RWPE2 (cell line): ENCODE results near the gene S100A8.

Source experiments
- ATAC-seq: fragments of 200-7000 bp; cut with Tn5 transposase; 3 replicates; pipeline ENCODE4 v1.9.1; 2021; ENCODE audit warnings: low read depth
- DNase-seq: peaks from one replicate; pipeline ENCODE4 v3.0.0-alpha.2; 2020; ENCODE audit warnings: low spot score
- H3K27ac ChIP-seq: fragments of 450-650 bp; 2 replicates; pipeline ENCODE4 v1.5.1; 2017; ENCODE audit warnings: mild to moderate bottlenecking; ENCODE audit not compliant: poor library complexity, severe bottlenecking
- H3K27me3 ChIP-seq: fragments of 250-450 bp; sonication (Bioruptor Pico); 2 replicates; pipeline ENCODE4 v1.5.1; 2021; ENCODE audit warnings: mild to moderate bottlenecking, moderate library complexity; ENCODE audit not compliant: insufficient read depth, poor library complexity, severe bottlenecking
- H3K36me3 ChIP-seq: fragments of 250-450 bp; sonication (Bioruptor Pico); 2 replicates; pipeline ENCODE4 v1.5.1; 2020; ENCODE audit warnings: low read depth, mild to moderate bottlenecking, moderate library complexity
- H3K4me1 ChIP-seq: fragments of 250-450 bp; sonication (Bioruptor Pico); 2 replicates; pipeline ENCODE4 v1.5.1; 2021; ENCODE audit warnings: mild to moderate bottlenecking, moderate library complexity; ENCODE audit not compliant: insufficient read depth, poor library complexity, severe bottlenecking
- H3K4me3 ChIP-seq: fragments of 250-450 bp; sonication (Bioruptor Pico); 2 replicates; pipeline ENCODE4 v1.5.1; 2021; ENCODE audit warnings: mild to moderate bottlenecking, moderate library complexity; ENCODE audit not compliant: severe bottlenecking
- H3K9me3 ChIP-seq: fragments of 250-450 bp; sonication (Bioruptor Pico); 2 replicates; pipeline ENCODE4 v1.5.1; 2021; ENCODE audit warnings: mild to moderate bottlenecking, moderate library complexity; ENCODE audit not compliant: severe bottlenecking
- TF ChIP-seq, protein P1 (sequence below): fragments of 450-650 bp; IDR thresholded peaks from one replicate; pipeline ENCODE4 v1.5.1; 2017; ENCODE audit warnings: mild to moderate bottlenecking, moderate library complexity; ENCODE audit not compliant: poor library complexity, severe bottlenecking

The S100A8 gene

DNA sequence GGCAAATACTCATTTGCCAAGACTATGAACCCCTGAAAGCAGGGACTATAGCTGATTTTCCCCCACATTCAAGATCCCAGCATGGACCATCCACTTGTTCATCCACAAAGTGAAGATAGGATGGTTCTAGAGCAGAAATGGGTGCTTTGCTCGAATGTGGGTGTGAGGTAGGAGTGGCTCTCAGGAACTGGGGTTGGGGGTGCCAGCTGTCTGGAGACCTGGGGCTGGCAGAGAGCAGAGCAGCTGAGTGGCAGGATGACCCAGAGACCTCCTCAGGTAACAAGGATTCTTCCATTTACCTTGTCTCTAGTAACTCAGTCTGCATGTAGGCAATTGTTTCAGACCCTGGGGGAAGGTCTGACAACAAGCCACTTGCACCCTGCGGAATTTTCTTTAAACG is 27.2 kb downstream of the S100A8 start:
- no peaks in the 10 kb centered on the region for H3K36me3 ChIP-seq
- ATAC-seq = no peak
- H3K27ac ChIP-seq = no peak overlapping the region
- H3K9me3 ChIP-seq = no peaks in the 10 kb centered on the region
- H3K27me3 ChIP-seq = no peaks in the 10 kb centered on the region
- TF ChIP-seq, protein P1, sequence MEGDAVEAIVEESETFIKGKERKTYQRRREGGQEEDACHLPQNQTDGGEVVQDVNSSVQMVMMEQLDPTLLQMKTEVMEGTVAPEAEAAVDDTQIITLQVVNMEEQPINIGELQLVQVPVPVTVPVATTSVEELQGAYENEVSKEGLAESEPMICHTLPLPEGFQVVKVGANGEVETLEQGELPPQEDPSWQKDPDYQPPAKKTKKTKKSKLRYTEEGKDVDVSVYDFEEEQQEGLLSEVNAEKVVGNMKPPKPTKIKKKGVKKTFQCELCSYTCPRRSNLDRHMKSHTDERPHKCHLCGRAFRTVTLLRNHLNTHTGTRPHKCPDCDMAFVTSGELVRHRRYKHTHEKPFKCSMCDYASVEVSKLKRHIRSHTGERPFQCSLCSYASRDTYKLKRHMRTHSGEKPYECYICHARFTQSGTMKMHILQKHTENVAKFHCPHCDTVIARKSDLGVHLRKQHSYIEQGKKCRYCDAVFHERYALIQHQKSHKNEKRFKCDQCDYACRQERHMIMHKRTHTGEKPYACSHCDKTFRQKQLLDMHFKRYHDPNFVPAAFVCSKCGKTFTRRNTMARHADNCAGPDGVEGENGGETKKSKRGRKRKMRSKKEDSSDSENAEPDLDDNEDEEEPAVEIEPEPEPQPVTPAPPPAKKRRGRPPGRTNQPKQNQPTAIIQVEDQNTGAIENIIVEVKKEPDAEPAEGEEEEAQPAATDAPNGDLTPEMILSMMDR = no peak
- DNase-seq = no peak
- peaks cover 16% of the 10 kb centered on the region for H3K4me1 ChIP-seq
- no peak overlapping the region for H3K4me3 ChIP-seq

DNA sequence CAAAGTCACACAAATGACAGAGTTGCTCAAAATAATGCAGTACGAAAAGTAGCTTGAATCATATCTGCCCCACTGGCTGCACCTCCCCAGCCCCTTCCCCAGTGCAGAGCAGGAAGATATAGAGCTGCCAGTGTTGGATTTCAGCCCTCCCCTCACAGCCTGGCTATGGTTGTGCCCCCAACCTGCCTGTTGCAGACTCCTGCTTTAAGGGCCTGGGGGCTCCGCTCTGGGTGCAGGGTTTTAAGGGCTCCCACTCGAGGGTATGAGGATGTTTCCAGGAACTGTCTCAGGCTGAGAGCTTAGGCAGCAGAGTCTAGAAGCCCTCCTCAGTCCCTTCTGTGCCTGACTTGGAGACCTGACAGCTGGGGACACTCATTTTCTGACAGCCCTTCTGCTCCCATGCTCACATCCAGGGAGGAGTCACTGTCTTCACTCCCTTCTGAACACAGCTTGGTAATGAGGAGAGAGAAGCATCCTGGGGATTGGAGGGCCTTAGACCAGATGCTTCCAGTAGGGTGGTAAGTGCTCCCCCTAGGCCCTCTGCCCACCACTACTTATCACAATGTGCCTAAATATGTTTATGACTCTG is 28.6 kb downstream of the S100A8 start:
- TF ChIP-seq, protein P1 = no peak
- no peak for ATAC-seq
- Histone ChIP-seq H3K27ac (no peak overlapping the region), H3K9me3 (no peaks in the 10 kb centered on the region), H3K27me3 (no peaks in the 10 kb centered on the region), H3K4me1 (peaks cover 25% of the 10 kb centered on the region), H3K36me3 (no peaks in the 10 kb centered on the region), H3K4me3 (no peak overlapping the region)
- DNase-seq = peak; percentile 50

DNA sequence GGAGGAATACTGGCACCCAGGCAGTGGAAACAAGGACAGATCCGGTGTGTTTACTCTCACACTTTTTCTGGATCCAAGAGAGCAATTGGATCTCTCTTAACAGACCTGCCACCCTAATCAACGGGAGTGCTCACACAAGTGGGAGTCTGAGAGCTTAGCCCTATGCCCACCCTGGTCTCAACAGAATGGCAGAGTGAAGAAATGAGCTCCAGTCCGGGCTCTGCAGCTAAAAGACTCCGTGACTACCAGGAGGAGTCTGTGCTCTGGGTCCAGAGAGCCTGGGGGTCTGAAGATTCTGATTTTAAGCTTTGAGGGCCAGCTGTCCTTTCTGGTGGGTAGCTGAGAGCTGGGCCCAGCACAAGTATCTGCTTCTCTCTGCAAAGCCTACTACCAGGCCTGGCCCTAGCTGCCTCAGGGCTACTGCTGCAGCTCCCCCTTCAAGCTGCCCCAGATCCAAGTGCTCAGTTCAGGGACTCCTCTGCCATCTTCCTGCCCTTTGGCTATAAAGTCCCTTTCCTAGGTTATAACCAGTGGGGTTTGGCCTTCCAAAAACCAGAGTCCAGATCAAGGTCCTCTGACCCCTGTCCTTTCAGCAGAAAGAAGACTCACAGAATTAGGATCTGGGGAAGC is 29.3 kb downstream of the S100A8 start:
- TF ChIP-seq, protein P1 = no peak
- no peak for ATAC-seq
- Histone ChIP-seq H3K9me3 (no peaks in the 10 kb centered on the region), H3K27ac (no peak overlapping the region), H3K4me3 (no peak overlapping the region), H3K27me3 (no peaks in the 10 kb centered on the region), H3K4me1 (peaks cover 32% of the 10 kb centered on the region), H3K36me3 (no peaks in the 10 kb centered on the region)
- DNase-seq = peak; percentile 21

DNA sequence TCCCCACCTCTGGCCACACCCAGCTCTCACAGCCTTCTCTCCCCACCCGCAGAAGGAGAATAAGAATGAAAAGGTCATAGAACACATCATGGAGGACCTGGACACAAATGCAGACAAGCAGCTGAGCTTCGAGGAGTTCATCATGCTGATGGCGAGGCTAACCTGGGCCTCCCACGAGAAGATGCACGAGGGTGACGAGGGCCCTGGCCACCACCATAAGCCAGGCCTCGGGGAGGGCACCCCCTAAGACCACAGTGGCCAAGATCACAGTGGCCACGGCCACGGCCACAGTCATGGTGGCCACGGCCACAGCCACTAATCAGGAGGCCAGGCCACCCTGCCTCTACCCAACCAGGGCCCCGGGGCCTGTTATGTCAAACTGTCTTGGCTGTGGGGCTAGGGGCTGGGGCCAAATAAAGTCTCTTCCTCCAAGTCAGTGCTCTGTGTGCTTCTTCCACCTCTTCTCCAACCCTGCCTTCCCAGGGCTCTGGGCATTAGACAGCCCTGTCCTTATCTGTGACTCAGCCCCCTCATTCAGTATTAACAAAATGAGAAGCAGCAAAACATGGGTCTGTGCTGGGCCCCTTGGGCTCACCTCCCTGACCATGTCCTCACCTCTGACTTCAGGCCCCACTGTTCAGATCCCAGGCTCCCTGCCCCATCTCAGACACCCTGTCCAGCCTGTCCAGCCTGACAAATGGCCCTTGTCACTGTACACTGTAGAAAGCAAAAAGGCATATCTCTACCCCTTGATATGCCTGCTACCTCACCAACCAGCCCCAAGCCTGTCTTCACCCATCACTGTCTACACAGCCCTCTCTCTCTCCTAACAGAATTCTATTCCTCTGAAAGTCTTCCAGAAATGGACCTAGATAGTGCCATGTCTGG is 30.0 kb downstream of the S100A8 start:
- DNase-seq (peak; percentile 21), ATAC-seq (no peak)
- TF ChIP-seq, protein P1 = no peak
- Histone ChIP-seq H3K27ac (no peak overlapping the region), H3K27me3 (no peaks in the 10 kb centered on the region), H3K4me3 (no peak overlapping the region), H3K9me3 (no peaks in the 10 kb centered on the region), H3K36me3 (no peaks in the 10 kb centered on the region), H3K4me1 (peaks cover 32% of the 10 kb centered on the region)
